Thyroid gland (tissue), 4 donors: ENCODE results near the gene TMEM254.
"Not testable (repeated sequence)": the region's sequence is repeated elsewhere in the genome, so short reads cannot be mapped to it uniquely, and the experiment has no call there.

Experiments used
- CTCF ChIP-seq, 6 experiments: fragments of 200-600 bp in 3 of 6; fragments of 450-650 bp in 3 of 6; sonication (generic) in 3 of 6; IDR thresholded peaks; one replicate each; pipeline ENCODE4 v1.5.1; 2016 to 2019; ENCODE audit warnings: antibody characterized with exemption in 6 of 6, mild to moderate bottlenecking in 2 of 6, inconsistent platforms in 1 of 6, moderate library complexity in 1 of 6
- POLR2A ChIP-seq, 2 donors: fragments of 450-650 bp; IDR thresholded peaks; one replicate each; pipeline ENCODE4 v1.6.1; 2017; ENCODE audit warnings: antibody characterized with exemption in 2 of 2, mild to moderate bottlenecking in 2 of 2, moderate library complexity in 1 of 2

- TF ChIP-seq CTCF, POLR2A (IDR thresholded peaks at IDR 0.05): not testable (repeated sequence)
These were observed 43.7 kb upstream of the TMEM254 start for GRCh38 chr10:80034766-80035165.
